ENCODE results near the gene COL6A3. TPM values are rescaled to one million over a fixed set of nuclear protein-coding genes. Genes with fewer than 3 reads are reported as not detected.

Gene COL6A3
- total RNA-seq: under 1 TPM; 0.19 to 0.45 TPM

GRCh38 chr2:237413777-237414661 lies at the start of gene COL6A3:
Gene COL6A3, minus strand, starts transcription at chr2:237414164. Its CDS starts 17,347 bp downstream, at chr2:237396817.
- POLR2A ChIA-PET: interaction anchor here (0.6 kb wide), 1 partner anchor 397 kb away, joined by 3 read pairs; no protein-coding TSS in a partner anchor
- ATAC-seq (ENCODE audit: low read depth): no peak
- H3K4me3 Mint-ChIP-seq: no peak within 1 kb of the TSS

GRCh38 chr2:237459741-237460174 lies 45.8 kb upstream of the COL6A3 start:
- Mint-ChIP-seq H3K36me3 (no peaks in the 10 kb centered on the region), H3K4me3 (no peak overlapping the region), H3K27me3 (peaks cover 2% of the 10 kb centered on the region), H3K4me1 (peaks cover 15% of the 10 kb centered on the region), H3K9me3 (peaks cover 15% of the 10 kb centered on the region), H3K27ac (no peak overlapping the region)
- POLR2A ChIA-PET: no interaction called here
- no peak for DNase-seq
- no peak for ATAC-seq (ENCODE audit: low read depth)

More at GRCh38 chr2:237413777-237414661, at the start of gene COL6A3:
- Mint-ChIP-seq H3K36me3 (no peaks in the 10 kb centered on the region), H3K9me3 (no peaks in the 10 kb centered on the region), H3K27me3 (peaks cover 8% of the 10 kb centered on the region), H3K4me1 (no peaks in the 10 kb centered on the region), H3K27ac (no peak within 1 kb of the TSS)
- no peak for DNase-seq

GRCh38 chr2:237459226-237459625 lies 45.3 kb upstream of the COL6A3 start:
- Mint-ChIP-seq H3K27ac (no peak overlapping the region), H3K9me3 (peaks cover 15% of the 10 kb centered on the region), H3K36me3 (no peaks in the 10 kb centered on the region), H3K4me3 (no peak overlapping the region), H3K27me3 (peaks cover 2% of the 10 kb centered on the region), H3K4me1 (peaks cover 15% of the 10 kb centered on the region)
- no peak for ATAC-seq (ENCODE audit: low read depth)
- POLR2A ChIA-PET: interaction anchor here (1.1 kb wide), 1 partner anchor 38 kb away, joined by 3 read pairs; no protein-coding TSS in a partner anchor
- no peak for DNase-seq

- DNase-seq (no peak), ATAC-seq (ENCODE audit: low read depth) (no peak)
- Mint-ChIP-seq H3K27ac (no peak overlapping the region), H3K4me1 (peaks cover 15% of the 10 kb centered on the region), H3K4me3 (no peak overlapping the region), H3K36me3 (no peaks in the 10 kb centered on the region), H3K27me3 (peaks cover 2% of the 10 kb centered on the region), H3K9me3 (peaks cover 15% of the 10 kb centered on the region)
- POLR2A ChIA-PET: interaction anchor here (1.1 kb wide), 1 partner anchor 37 kb away, joined by 3 read pairs; no protein-coding TSS in a partner anchor
These were observed 44.6 kb upstream of the COL6A3 start for GRCh38 chr2:237458519-237458918.

- peaks cover 2% of the 10 kb centered on the region for H3K27me3 Mint-ChIP-seq
- ATAC-seq (ENCODE audit: low read depth) (no peak), DNase-seq (no peak)
- H3K27ac Mint-ChIP-seq: no peak overlapping the region
- peaks cover 15% of the 10 kb centered on the region for H3K4me1 Mint-ChIP-seq
- no peak overlapping the region for H3K4me3 Mint-ChIP-seq
- H3K9me3 Mint-ChIP-seq: peaks cover 13% of the 10 kb centered on the region
- H3K36me3 Mint-ChIP-seq: no peaks in the 10 kb centered on the region
- POLR2A ChIA-PET: no interaction called here
These were observed 43.5 kb upstream of the COL6A3 start for GRCh38 chr2:237457388-237457941.

- Mint-ChIP-seq H3K36me3 (no peaks in the 10 kb centered on the region), H3K27me3 (peaks cover 2% of the 10 kb centered on the region), H3K4me3 (no peak overlapping the region), H3K9me3 (peaks cover 11% of the 10 kb centered on the region), H3K4me1 (peaks cover 15% of the 10 kb centered on the region), H3K27ac (no peak overlapping the region)
- POLR2A ChIA-PET: no interaction called here
- no peak for DNase-seq
- no peak for ATAC-seq (ENCODE audit: low read depth)
These were observed 42.4 kb upstream of the COL6A3 start for GRCh38 chr2:237456200-237456843.

- ATAC-seq (ENCODE audit: low read depth): no peak
- no peak overlapping the region for H3K4me3 Mint-ChIP-seq
These were observed 41.8 kb upstream of the COL6A3 start for GRCh38 chr2:237455764-237456163.

GRCh38 chr2:237453671-237454070 lies 39.7 kb upstream of the COL6A3 start:
- no peaks in the 10 kb centered on the region for H3K36me3 Mint-ChIP-seq
- DNase-seq (no peak), ATAC-seq (ENCODE audit: low read depth) (no peak)
- peaks cover 8% of the 10 kb centered on the region for H3K9me3 Mint-ChIP-seq
- POLR2A ChIA-PET: no interaction called here
- H3K4me1 Mint-ChIP-seq: peaks cover 9% of the 10 kb centered on the region
- H3K27me3 Mint-ChIP-seq: peaks cover 2% of the 10 kb centered on the region
- H3K4me3 Mint-ChIP-seq: no peak overlapping the region
- H3K27ac Mint-ChIP-seq: no peak overlapping the region

More at GRCh38 chr2:237455764-237456163, 41.8 kb upstream of the COL6A3 start:
- Mint-ChIP-seq H3K27me3 (peaks cover 2% of the 10 kb centered on the region), H3K9me3 (peaks cover 11% of the 10 kb centered on the region), H3K36me3 (no peaks in the 10 kb centered on the region), H3K27ac (no peak overlapping the region), H3K4me1 (peaks cover 15% of the 10 kb centered on the region)
- no peak for DNase-seq
- POLR2A ChIA-PET: no interaction called here

GRCh38 chr2:237452861-237453260 lies 38.9 kb upstream of the COL6A3 start:
- H3K9me3 Mint-ChIP-seq: peaks cover 5% of the 10 kb centered on the region
- H3K27me3 Mint-ChIP-seq: peaks cover 2% of the 10 kb centered on the region
- no peak overlapping the region for H3K4me3 Mint-ChIP-seq
- POLR2A ChIA-PET: no interaction called here
- H3K27ac Mint-ChIP-seq: no peak overlapping the region
- ATAC-seq (ENCODE audit: low read depth): no peak
- no peak for DNase-seq
- H3K36me3 Mint-ChIP-seq: no peaks in the 10 kb centered on the region
- H3K4me1 Mint-ChIP-seq: peaks cover 2% of the 10 kb centered on the region

- ATAC-seq (ENCODE audit: low read depth) (no peak), DNase-seq (no peak)
- POLR2A ChIA-PET: no interaction called here
- Mint-ChIP-seq H3K4me1 (peaks cover 2% of the 10 kb centered on the region), H3K36me3 (no peaks in the 10 kb centered on the region), H3K27ac (no peak overlapping the region), H3K4me3 (no peak overlapping the region), H3K9me3 (no peaks in the 10 kb centered on the region), H3K27me3 (no peaks in the 10 kb centered on the region)
These were observed 37.9 kb upstream of the COL6A3 start for GRCh38 chr2:237451643-237452469.

GRCh38 chr2:237450583-237450982 lies 36.6 kb upstream of the COL6A3 start:
- DNase-seq (no peak), ATAC-seq (ENCODE audit: low read depth) (no peak)
- peaks cover 2% of the 10 kb centered on the region for H3K4me1 Mint-ChIP-seq
- H3K27ac Mint-ChIP-seq: no peak overlapping the region
- H3K4me3 Mint-ChIP-seq: no peak overlapping the region
- POLR2A ChIA-PET: no interaction called here
- no peaks in the 10 kb centered on the region for H3K27me3 Mint-ChIP-seq
- no peaks in the 10 kb centered on the region for H3K36me3 Mint-ChIP-seq
- H3K9me3 Mint-ChIP-seq: no peaks in the 10 kb centered on the region

GRCh38 chr2:237450108-237450507 lies 36.1 kb upstream of the COL6A3 start:
- ATAC-seq (ENCODE audit: low read depth) (no peak), DNase-seq (no peak)
- no peak overlapping the region for H3K27ac Mint-ChIP-seq
- H3K9me3 Mint-ChIP-seq: no peaks in the 10 kb centered on the region
- POLR2A ChIA-PET: no interaction called here
- no peaks in the 10 kb centered on the region for H3K27me3 Mint-ChIP-seq
- peaks cover 2% of the 10 kb centered on the region for H3K4me1 Mint-ChIP-seq
- H3K36me3 Mint-ChIP-seq: no peaks in the 10 kb centered on the region
- H3K4me3 Mint-ChIP-seq: no peak overlapping the region
